Nucleus accumbens (tissue), 56 donors: ENCODE results near the gene RPS15A.
A peak's percentile ranks its signal among the peaks of the same experiment; 100 is the strongest.
"Not testable (repeated sequence)": the region's sequence is repeated elsewhere in the genome, so short reads cannot be mapped to it uniquely, and the experiment has no call there.

ENCODE experiments used
- DNase-seq, 56 donors: peaks; one replicate each; lab custom pipeline; 2025; lab: John Stamatoyannopoulos, UW

RPS15A gene

DNA sequence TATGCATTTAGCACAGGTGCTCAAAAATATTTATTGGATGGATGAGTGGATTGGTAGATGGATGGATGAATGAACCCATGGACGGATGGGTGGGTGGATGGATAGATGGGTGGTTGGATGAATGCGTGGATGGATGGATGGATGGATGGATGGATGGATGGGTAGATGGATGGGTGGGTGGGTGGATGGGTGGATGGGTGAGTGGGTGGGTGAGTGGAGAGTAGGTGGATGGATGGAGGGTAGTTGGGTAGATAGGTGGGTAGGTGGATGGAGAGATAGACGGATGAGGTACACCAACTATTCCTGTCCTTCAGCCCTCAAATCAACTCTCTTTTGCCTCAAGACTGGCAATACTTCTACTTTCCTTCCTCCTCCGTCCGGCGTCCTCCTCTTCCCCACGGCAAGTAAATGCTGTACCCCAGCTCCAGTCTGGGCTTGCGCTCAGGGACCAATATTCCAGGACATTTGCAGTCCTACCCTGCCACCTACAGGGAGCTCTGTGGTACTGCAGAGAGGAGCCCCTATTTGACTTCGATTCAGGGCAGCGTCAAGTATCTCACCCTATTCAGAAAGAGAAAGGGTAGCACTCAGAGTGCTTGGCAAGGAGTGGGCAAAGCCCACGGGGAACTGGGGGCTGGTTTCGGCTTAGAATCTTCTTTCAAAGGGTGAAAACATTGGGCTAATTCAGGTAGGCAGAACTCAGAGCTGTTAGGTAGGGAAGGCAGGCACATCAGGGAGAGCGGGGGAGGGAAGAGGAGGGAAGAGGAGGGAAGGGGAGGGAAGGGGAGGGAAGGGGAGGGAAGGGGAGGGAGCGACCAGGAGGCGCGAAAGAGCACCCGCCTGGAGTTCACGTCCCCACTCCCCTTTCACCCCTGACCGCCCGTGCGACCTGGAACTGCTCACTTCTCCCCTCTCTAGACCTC lies 30.3 kb downstream of the RPS15A start:
- DNase-seq: peak in 38 of 56 donors; percentile 0 to 63 (median 10)

DNA sequence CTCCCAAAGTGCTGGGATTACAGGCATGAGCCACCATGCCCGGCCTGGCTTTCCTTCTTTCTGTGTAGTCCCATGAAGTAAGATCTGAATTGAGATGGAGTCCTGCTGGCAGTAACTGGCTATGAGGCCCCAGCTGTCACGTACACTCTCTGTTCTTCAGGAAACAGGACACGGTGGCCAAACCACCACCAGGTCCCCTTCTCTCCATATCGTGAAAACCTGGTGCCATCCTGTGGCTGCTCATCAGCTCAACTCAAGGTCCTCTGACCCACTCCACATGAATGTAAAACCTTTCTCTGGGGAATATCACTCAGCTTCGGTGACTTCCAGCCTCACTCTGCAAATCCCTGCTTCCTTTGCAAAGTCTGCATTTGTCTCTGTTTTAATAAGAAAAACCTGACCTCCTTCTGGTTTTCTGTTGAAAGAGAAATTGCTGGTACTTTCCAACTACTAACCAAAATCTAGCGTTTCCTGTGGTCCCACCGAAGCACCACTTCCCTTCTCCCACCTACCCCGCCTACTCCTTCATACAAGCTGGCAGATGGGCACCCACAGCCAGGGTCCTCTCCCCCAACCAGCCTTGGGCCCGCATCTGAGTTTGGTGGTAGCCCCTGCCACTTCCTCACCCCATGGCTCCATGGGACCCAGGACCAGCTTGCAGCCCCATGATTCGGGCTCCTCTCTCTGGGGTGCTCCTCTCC lies 32.0 kb downstream of the RPS15A start:
- not testable (repeated sequence) for DNase-seq

DNA sequence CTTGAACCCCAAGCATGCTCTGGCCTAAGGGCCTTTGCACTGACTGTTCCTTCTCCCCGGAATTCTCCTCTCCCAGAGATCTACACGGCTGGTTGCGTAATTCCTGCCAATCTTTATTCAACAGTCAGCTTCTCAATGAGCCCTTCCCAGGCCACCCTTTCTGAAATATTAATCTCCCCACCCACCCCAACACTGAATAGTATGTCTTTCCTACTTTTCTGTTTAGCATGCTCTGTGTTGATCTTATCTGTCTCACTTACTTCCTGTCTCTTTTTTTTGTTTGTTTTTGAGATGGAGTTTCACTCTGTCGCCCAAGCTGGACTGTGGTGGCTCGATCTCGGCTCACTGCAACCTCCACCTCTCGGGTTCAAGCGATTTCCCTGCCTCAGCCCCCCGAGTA lies 33.5 kb downstream of the RPS15A start:
- not testable (repeated sequence) for DNase-seq

DNA sequence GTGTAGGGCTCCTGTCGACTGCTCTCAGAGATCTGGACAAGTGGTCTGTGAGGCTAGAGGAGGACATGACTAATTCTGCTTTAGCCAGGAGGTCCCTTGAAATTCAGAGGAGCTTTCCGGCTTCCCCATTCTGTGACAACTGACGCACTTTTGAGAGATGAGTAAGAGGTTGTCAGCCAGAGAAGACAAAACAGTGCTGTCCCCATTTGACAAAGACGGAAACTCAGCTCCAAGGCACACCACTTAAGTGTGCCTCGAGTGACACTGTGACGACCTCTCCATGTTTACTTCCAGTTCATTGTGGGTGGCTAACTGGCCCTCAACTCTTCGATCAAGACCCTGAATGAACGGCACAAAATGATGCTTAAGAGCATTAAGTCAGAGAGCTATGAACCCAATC lies 47.3 kb downstream of the RPS15A start:
- DNase-seq: not testable (repeated sequence)

DNA sequence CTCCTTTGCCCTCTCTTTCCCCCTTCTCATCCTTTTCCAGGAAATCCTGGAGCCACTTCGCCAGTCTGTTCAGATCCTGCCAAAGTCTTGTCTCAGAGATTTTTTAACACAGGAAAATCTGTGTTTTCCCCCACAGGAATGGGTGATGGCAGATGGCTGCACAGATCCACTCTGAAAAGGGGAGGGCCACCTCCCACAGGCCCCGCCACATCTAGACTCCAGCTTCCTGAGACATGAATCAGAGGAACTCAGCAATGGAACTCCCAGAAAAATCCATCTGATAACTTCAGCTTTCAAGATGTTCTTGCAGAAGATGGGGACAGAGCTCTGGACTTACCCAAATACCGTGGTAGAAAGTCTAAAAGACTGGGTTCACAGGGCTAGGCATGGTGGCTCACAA lies 50.1 kb downstream of the RPS15A start:
- DNase-seq: not testable (repeated sequence)

DNA sequence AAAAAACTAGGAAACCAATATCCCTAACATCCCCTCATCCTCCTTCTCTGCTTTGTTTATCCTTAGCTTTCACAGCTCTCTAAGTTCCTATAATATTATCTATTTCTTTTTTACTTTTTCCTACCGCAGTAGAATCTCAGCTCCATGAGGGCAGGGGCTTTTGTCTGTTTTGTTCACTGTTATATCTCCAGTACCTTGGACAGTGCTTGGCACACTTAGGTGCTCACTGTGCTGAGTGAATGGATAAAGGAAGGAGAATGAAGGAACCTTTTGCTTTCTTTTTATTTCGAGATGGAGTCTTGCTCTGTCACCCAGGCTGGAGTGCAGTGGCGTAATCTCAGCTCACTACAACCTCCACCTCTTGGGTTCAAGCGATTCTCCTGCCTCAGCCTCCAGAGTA lies 51.4 kb downstream of the RPS15A start:
- DNase-seq: not testable (repeated sequence)

DNA sequence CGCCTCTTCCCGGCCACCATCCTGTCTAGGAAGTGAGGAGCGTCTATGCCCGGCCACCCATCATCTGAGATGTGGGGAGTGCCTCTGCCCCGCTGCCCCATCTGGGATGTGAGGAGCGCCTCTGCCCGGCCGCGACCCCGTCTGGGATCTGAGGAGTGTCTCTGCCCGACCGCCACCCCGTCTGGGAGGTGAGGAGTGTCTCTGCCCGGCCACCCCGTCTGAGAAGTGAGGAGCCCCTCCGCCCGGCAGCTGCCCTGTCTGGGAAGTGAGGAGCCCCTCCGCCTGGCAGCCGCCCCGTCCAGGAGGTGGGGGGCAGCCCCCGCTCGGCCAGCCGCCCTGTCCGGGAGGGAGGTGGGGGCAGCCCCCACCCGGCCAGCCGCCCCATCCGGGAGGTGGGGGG lies 55.9 kb downstream of the RPS15A start:
- not testable (repeated sequence) for DNase-seq
